ENCODE measurements around the gene NR6A1. TPM values are rescaled to one million over a fixed set of nuclear protein-coding genes. Genes with fewer than 3 reads are reported as not detected.

The NR6A1 gene
- total RNA-seq, 2 experiments from 2014 or later, result 0.74 to 1.1 TPM

- H3K27ac Mint-ChIP-seq, result no peak overlapping the region
- H3K4me3 Mint-ChIP-seq, result no peak overlapping the region
- POLR2A ChIA-PET, result no interaction called here
- H3K27me3 Mint-ChIP-seq, result peaks cover 4% of the 10 kb centered on the region
- peaks cover 2% of the 10 kb centered on the region for H3K4me1 Mint-ChIP-seq (ENCODE audit: low read depth)
- TF ChIP-seq, protein P1, sequence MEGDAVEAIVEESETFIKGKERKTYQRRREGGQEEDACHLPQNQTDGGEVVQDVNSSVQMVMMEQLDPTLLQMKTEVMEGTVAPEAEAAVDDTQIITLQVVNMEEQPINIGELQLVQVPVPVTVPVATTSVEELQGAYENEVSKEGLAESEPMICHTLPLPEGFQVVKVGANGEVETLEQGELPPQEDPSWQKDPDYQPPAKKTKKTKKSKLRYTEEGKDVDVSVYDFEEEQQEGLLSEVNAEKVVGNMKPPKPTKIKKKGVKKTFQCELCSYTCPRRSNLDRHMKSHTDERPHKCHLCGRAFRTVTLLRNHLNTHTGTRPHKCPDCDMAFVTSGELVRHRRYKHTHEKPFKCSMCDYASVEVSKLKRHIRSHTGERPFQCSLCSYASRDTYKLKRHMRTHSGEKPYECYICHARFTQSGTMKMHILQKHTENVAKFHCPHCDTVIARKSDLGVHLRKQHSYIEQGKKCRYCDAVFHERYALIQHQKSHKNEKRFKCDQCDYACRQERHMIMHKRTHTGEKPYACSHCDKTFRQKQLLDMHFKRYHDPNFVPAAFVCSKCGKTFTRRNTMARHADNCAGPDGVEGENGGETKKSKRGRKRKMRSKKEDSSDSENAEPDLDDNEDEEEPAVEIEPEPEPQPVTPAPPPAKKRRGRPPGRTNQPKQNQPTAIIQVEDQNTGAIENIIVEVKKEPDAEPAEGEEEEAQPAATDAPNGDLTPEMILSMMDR (IDR thresholded peaks at IDR 0.05), result no peak
- ATAC-seq (no peak), DNase-seq (no peak)
- intact Hi-C loops (cut with micrococcal nuclease), result no loop called here
- CTCF ChIA-PET, result interaction anchor here (1.4 to 2.4 kb wide), 3 partner anchors 89 to 133 kb away, joined by 3 to 14 read pairs (median 7); no protein-coding TSS in a partner anchor
- H3K36me3 Mint-ChIP-seq (ENCODE audit: low read depth), result no peaks in the 10 kb centered on the region
- H3K9me3 Mint-ChIP-seq, result no peaks in the 10 kb centered on the region
Measured at GRCh38 chr9:124707666-124708065, 63.4 kb downstream of the NR6A1 start.

DNA sequence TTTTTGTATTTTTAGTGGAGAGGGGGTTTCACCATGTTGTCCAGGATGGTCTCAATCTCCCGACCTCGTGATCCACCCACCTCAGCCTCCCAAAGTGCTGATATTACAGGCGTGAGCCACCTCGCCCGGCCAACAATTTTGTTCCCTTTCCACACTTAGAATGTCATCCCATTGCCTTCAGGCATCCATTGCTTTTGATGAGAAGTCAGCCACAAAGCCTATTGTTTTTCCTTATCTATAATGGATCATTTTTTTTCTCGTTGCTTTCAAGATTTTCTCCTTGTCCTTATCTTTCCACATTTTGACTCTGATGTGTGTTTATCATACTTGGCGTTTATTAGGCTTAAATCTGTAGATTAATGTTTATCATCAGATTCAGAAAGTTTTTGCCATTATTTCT lies 64.4 kb downstream of the NR6A1 start:
- ChIA-PET CTCF (interaction anchor here (3.0 kb wide), 1 partner anchor 89 kb away, joined by 17 read pairs; no protein-coding TSS in a partner anchor), POLR2A (no interaction called here)
- no peaks in the 10 kb centered on the region for H3K4me1 Mint-ChIP-seq (ENCODE audit: low read depth)
- no peak overlapping the region for H3K4me3 Mint-ChIP-seq
- H3K9me3 Mint-ChIP-seq, result no peaks in the 10 kb centered on the region
- H3K27ac Mint-ChIP-seq, result no peak overlapping the region
- TF ChIP-seq, protein P1 (IDR thresholded peaks at IDR 0.05), result no peak
- ATAC-seq (no peak), DNase-seq (no peak)
- no peaks in the 10 kb centered on the region for H3K36me3 Mint-ChIP-seq (ENCODE audit: low read depth)
- intact Hi-C loops (cut with micrococcal nuclease), result no loop called here
- no peaks in the 10 kb centered on the region for H3K27me3 Mint-ChIP-seq

DNA sequence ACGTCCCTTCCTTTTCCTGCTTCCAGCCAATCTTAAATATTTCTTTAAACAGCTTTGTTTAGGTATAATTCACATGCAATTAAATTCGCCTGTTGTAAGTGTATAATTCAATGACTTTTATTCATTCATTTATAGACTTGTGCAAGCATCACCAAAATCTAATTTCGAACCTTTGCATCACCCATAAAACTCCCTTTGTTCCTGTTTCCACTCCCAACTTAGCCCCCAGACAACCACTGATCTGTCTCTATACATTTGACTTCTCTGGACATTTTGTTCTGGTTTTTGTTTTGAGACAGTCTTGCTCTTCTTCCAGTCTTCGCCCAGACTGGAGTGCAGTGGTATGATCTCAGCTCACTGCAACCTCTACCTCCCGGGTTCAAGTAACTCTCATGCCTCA lies 71.5 kb downstream of the NR6A1 start:
- H3K36me3 Mint-ChIP-seq (ENCODE audit: low read depth), result no peaks in the 10 kb centered on the region
- CTCF ChIA-PET, result interaction anchor here (3.0 kb wide), 1 partner anchor 12 kb away, joined by 14 read pairs; no protein-coding TSS in a partner anchor
- POLR2A ChIA-PET, result interaction anchor here (0.6 kb wide), 1 partner anchor 55 kb away, joined by 3 read pairs; no protein-coding TSS in a partner anchor
- ATAC-seq (no peak), DNase-seq (no peak)
- H3K4me3 Mint-ChIP-seq, result no peak overlapping the region
- intact Hi-C loops (cut with micrococcal nuclease), result no loop called here
- no peak overlapping the region for H3K27ac Mint-ChIP-seq
- no peaks in the 10 kb centered on the region for H3K9me3 Mint-ChIP-seq
- H3K4me1 Mint-ChIP-seq (ENCODE audit: low read depth), result no peaks in the 10 kb centered on the region
- TF ChIP-seq, protein P1 (IDR thresholded peaks at IDR 0.05), result no peak
- no peaks in the 10 kb centered on the region for H3K27me3 Mint-ChIP-seq

GRCh38 chr9:124698265-124698664 lies 72.8 kb downstream of the NR6A1 start:
- H3K4me3 Mint-ChIP-seq, result no peak overlapping the region
- intact Hi-C loops (cut with micrococcal nuclease), result no loop called here
- CTCF ChIA-PET, result no interaction called here
- TF ChIP-seq, protein P1 (IDR thresholded peaks at IDR 0.05), result no peak
- POLR2A ChIA-PET, result no interaction called here
- no peaks in the 10 kb centered on the region for H3K4me1 Mint-ChIP-seq (ENCODE audit: low read depth)
- DNase-seq, result no peak
- ATAC-seq, result no peak
- no peaks in the 10 kb centered on the region for H3K36me3 Mint-ChIP-seq (ENCODE audit: low read depth)
- H3K27ac Mint-ChIP-seq, result no peak overlapping the region
- no peaks in the 10 kb centered on the region for H3K9me3 Mint-ChIP-seq
- no peaks in the 10 kb centered on the region for H3K27me3 Mint-ChIP-seq

- H3K27me3 Mint-ChIP-seq, result no peaks in the 10 kb centered on the region
- H3K4me1 Mint-ChIP-seq (ENCODE audit: low read depth), result no peaks in the 10 kb centered on the region
- H3K9me3 Mint-ChIP-seq, result no peaks in the 10 kb centered on the region
- DNase-seq (no peak), ATAC-seq (no peak)
- ChIA-PET CTCF (no interaction called here), POLR2A (no interaction called here)
- H3K27ac Mint-ChIP-seq, result no peak overlapping the region
- TF ChIP-seq, protein P1 (IDR thresholded peaks at IDR 0.05), result no peak
- no peak overlapping the region for H3K4me3 Mint-ChIP-seq
- H3K36me3 Mint-ChIP-seq (ENCODE audit: low read depth), result no peaks in the 10 kb centered on the region
- intact Hi-C loops (cut with micrococcal nuclease), result no loop called here
Measured at GRCh38 chr9:124697326-124698200, 73.5 kb downstream of the NR6A1 start.
